IMR-90 (cell line): Measurements from ENCODE around the gene TRIM24.

Experiments
- MXI1 ChIP-seq: IDR thresholded peaks from 2 replicates; pipeline ENCODE4 v1.6.1; 2012; ENCODE audit warnings: low read depth, mild to moderate bottlenecking, low read length, moderate library complexity, borderline replicate concordance
- POLR2A ChIP-seq: IDR thresholded peaks from 2 replicates; pipeline ENCODE4 v1.6.1; 2012; ENCODE audit warnings: mild to moderate bottlenecking, low read depth, low read length
- RAD21 ChIP-seq: IDR thresholded peaks from 2 replicates; pipeline ENCODE4 v1.6.1; 2012; ENCODE audit warnings: low read length, improper control_type of control experiment
- RCOR1 ChIP-seq: IDR thresholded peaks from 2 replicates; pipeline ENCODE4 v1.6.1; 2012; ENCODE audit warnings: mild to moderate bottlenecking, low read length, improper control_type of control experiment; ENCODE audit not compliant: insufficient replicate concordance
- TF ChIP-seq, protein P1 (sequence below): conservative IDR thresholded peaks from 2 replicates; pipeline ENCODE4 v1.5.1; 2012; ENCODE audit warnings: mild to moderate bottlenecking, low read depth, low read length, improper control_type of control experiment

DNA sequence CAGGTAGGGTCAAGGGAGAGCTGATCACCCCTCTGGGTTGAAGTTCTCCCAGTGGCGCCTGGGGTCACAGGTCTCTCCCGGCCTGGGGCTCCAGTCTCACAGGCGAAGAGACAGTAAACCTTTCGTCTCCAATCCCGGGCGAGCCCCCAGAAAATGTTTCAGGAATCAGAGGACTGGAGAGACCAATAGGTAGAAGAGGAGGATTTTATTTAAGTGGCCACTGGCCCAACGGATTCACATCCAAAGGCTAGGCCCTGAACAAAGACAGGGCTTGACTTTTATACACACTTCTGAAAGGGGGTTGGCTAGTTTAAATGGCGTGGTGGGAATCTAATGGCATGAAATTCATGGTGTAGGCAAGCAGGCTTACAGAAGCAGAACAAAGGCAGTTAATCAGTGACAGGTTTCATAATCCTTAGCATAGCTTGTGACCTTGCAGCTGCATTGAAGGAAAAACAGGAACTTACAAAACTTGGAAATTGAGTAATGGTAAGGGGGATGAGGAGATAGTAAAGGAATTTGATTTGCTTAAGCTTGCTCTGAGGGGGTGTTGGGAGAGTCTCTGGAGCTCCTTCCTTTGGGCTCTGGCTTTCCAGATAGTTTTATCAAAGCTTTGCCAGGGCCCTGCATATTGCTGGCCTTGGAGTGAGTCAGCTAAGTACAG is 105.5 kb downstream of the TRIM24 start:
- TF ChIP-seq, protein P1, sequence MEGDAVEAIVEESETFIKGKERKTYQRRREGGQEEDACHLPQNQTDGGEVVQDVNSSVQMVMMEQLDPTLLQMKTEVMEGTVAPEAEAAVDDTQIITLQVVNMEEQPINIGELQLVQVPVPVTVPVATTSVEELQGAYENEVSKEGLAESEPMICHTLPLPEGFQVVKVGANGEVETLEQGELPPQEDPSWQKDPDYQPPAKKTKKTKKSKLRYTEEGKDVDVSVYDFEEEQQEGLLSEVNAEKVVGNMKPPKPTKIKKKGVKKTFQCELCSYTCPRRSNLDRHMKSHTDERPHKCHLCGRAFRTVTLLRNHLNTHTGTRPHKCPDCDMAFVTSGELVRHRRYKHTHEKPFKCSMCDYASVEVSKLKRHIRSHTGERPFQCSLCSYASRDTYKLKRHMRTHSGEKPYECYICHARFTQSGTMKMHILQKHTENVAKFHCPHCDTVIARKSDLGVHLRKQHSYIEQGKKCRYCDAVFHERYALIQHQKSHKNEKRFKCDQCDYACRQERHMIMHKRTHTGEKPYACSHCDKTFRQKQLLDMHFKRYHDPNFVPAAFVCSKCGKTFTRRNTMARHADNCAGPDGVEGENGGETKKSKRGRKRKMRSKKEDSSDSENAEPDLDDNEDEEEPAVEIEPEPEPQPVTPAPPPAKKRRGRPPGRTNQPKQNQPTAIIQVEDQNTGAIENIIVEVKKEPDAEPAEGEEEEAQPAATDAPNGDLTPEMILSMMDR, result no peak
- TF ChIP-seq POLR2A (no peak), RAD21 (no peak), MXI1 (no peak), RCOR1 (no peak)
